Esophagus muscularis mucosa (tissue), 4 donors: ENCODE data around the gene MBD6.

Source experiments
- CTCF ChIP-seq, 3 experiments: fragments of 200-600 bp in 2 of 3; fragments of 450-650 bp in 1 of 3; sonication (generic) in 2 of 3; IDR thresholded peaks; one replicate each; pipeline ENCODE4 v1.5.1; 2017 to 2019; ENCODE audit warnings: antibody characterized with exemption in 3 of 3, mild to moderate bottlenecking in 2 of 3, moderate library complexity in 1 of 3
- EP300 ChIP-seq: sonication (generic); formaldehyde crosslinking; IDR thresholded peaks from one replicate; pipeline ENCODE4 v1.6.1; 2017; ENCODE audit warnings: antibody characterized with exemption
- POLR2A ChIP-seq: fragments of 450-650 bp; IDR thresholded peaks from one replicate; pipeline ENCODE4 v1.6.1; 2017; ENCODE audit warnings: antibody characterized with exemption, moderate library complexity, mild to moderate bottlenecking, low read depth
- POLR2AphosphoS5 ChIP-seq, 2 donors: sonication (generic); formaldehyde crosslinking; IDR thresholded peaks; one replicate each; pipeline ENCODE4 v1.6.1; 2017; ENCODE audit warnings: antibody characterized with exemption in 2 of 2

- no peak for TF ChIP-seq CTCF (IDR thresholded peaks at IDR 0.05)
- TF ChIP-seq POLR2A = no peak
- TF ChIP-seq POLR2AphosphoS5 (IDR thresholded peaks at IDR 0.05) = no peak
- no peak for TF ChIP-seq EP300
Observed at GRCh38 chr12:57488402-57489156, 34.0 kb upstream of the MBD6 start.
